ENCODE data around the gene ID4. TPM values are rescaled to one million over a fixed set of nuclear protein-coding genes. Genes with fewer than 3 reads are reported as not detected.

The ID4 gene
- total RNA-seq, 6 donors from 2014 or later, result 16.8 to 84.1 (median 36.2) TPM

DNA sequence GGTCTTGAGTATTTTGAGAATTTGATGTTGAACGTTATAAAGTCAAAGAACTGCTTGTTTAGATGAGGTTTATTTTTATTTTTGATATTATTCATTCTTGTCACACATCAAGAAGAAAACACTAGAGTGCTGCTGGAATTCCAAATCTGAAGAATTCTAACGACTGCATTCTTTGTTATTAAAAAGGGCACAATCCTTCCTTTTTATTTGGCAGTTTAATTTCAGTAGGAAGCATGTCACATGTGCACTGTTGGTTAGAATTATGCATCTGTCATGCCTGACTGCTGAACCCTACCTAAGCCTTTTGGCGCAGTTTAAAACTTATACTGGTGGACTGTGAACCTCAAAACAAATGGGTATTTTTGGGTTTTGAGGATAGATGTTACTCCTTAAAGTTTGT lies 4.0 kb downstream of the ID4 start:
- DNase-seq (no peak), ATAC-seq (ENCODE audit: low FRiP score in 2 of 2) (no peak)
- H3K4me1 ChIP-seq, result peaks cover 0 to 13% (median 3%) of the 10 kb centered on the region in 4 donors
- peaks cover 0 to 21% (median 4%) of the 10 kb centered on the region in 4 donors for H3K27me3 ChIP-seq
- H3K36me3 ChIP-seq, result no peaks in the 10 kb centered on the region
- WGBS, 2 donors, result 52 to 53% methylated on average over 3 of the region's 3 CpGs
- H3K27ac ChIP-seq, result peak overlapping the region in 1 of 4 donors; percentile 22
- H3K4me3 ChIP-seq, result no peak overlapping the region
- no peak for TF ChIP-seq EP300 (IDR thresholded peaks at IDR 0.05)
- TF ChIP-seq POLR2AphosphoS5 (IDR thresholded peaks at IDR 0.05), result no peak
- TF ChIP-seq POLR2A (IDR thresholded peaks at IDR 0.05), result no peak
- TF ChIP-seq, protein P1, sequence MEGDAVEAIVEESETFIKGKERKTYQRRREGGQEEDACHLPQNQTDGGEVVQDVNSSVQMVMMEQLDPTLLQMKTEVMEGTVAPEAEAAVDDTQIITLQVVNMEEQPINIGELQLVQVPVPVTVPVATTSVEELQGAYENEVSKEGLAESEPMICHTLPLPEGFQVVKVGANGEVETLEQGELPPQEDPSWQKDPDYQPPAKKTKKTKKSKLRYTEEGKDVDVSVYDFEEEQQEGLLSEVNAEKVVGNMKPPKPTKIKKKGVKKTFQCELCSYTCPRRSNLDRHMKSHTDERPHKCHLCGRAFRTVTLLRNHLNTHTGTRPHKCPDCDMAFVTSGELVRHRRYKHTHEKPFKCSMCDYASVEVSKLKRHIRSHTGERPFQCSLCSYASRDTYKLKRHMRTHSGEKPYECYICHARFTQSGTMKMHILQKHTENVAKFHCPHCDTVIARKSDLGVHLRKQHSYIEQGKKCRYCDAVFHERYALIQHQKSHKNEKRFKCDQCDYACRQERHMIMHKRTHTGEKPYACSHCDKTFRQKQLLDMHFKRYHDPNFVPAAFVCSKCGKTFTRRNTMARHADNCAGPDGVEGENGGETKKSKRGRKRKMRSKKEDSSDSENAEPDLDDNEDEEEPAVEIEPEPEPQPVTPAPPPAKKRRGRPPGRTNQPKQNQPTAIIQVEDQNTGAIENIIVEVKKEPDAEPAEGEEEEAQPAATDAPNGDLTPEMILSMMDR (IDR thresholded peaks at IDR 0.05), result no peak
- H3K9me3 ChIP-seq, result no peaks in the 10 kb centered on the region

DNA sequence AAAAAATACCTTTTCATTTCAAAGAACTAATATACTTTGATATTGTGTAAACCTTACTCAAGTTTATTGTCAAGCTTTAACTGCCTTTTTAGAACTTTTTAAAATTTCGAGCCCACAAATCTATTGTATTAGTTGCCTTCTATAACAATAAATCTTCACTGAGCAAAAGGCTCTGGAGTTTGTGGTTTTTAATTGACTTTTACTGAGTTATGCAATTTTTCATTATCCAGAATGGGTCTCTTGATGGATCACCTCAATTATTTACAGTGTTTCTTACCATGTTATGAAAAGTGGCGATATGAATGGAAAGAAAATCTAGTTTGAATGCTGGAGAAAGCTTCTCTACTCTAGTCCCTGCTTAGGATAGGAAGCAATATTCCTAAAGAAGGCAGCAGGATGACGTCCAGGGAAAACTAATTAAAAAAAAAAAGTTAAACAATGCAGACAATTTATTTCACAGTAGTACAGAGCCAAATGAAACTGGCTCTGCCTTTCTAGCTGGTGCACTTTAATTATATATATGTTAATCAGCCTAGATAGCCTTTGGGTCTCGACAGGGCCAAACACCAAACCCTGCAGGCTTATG lies 5.0 kb downstream of the ID4 start:
- Histone ChIP-seq H3K36me3 (no peaks in the 10 kb centered on the region), H3K9me3 (no peaks in the 10 kb centered on the region), H3K27ac (no peak overlapping the region), H3K4me3 (no peak overlapping the region), H3K4me1 (peaks cover 0 to 13% (median 3%) of the 10 kb centered on the region in 4 donors), H3K27me3 (peaks cover 0 to 17% (median 4%) of the 10 kb centered on the region in 4 donors)
- WGBS, 2 donors, result 37 to 39% methylated on average over 4 of the region's 4 CpGs
- ATAC-seq (ENCODE audit: low FRiP score in 2 of 2) (no peak), DNase-seq (no peak)
- TF ChIP-seq POLR2AphosphoS5 (IDR thresholded peaks at IDR 0.05) (no peak), POLR2A (IDR thresholded peaks at IDR 0.05) (no peak), EP300 (IDR thresholded peaks at IDR 0.05) (no peak)
- TF ChIP-seq, protein P1 (IDR thresholded peaks at IDR 0.05), result no peak

DNA sequence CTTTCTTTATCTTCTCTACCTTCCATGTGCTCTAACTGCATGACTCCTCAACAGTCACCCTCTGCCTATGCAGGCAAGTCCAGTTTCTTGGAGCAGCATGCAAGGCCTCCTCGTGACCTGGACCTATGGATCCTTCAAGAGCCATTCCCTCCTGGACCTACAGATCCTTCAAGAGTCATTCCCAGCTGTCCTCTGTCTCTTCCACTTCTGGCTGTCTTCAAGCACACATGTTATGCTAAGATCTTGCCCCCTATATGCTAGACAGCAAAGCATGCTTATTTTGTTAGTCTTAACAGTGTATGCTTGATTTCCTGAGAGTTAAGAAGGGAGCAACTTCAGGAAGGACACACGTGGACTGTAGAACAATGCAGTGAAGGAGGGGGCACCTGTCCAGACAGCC lies 7.5 kb downstream of the ID4 start:
- H3K27ac ChIP-seq, result no peak overlapping the region

DNA sequence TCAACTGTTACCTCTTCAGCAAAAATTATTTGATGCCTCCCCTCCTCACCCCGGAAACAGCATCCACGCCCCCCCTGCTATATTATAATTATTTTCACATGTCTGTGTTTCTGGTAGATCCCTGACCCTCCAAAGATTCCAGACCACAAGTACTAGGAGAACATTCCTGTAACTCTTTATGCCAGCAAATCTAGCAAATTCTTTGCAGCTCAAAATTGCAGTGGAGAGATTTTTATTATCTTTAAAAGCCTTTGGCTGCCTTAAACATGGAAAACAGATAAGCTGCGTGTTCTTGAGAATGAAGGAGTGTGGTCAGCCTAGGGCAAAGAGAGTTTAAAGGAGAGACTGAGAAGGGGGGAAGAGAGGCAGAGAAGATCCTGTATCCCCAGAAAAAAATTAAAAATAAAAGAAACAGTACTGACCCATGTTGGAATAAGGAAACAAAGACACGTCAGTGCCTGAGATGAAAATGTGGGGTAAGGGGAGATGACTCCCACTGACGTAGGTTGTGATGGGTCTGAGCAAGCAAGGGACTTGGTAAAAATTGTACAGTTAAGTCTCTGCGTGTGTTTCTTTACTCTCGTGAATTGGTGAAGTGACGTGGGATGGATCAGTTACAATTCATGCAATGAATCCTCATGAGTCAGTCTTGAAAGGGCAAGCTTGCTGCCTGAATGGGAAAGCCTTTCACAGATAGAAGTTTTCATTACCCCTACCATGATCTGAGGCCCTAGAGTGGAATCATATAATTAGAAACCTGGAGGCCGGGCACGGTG lies 8.3 kb downstream of the ID4 start:
- TF ChIP-seq, protein P1 (IDR thresholded peaks at IDR 0.05), result no peak
- H3K27me3 ChIP-seq, result no peaks in the 10 kb centered on the region
- H3K4me1 ChIP-seq, result peaks cover 0 to 3% (median 0%) of the 10 kb centered on the region in 4 donors
- peak overlapping the region in 1 of 4 donors; percentile 15 for H3K27ac ChIP-seq
- H3K9me3 ChIP-seq, result no peaks in the 10 kb centered on the region
- no peak overlapping the region for H3K4me3 ChIP-seq
- H3K36me3 ChIP-seq, result no peaks in the 10 kb centered on the region
- DNase-seq, result no peak
- WGBS, 2 donors, result 81 to 85% methylated on average over 10 of the region's 10 CpGs
- no peak for ATAC-seq (ENCODE audit: low FRiP score in 2 of 2)

More for the DNA sequence above, 7.5 kb downstream of the ID4 start:
- TF ChIP-seq POLR2AphosphoS5 (IDR thresholded peaks at IDR 0.05) (no peak), POLR2A (IDR thresholded peaks at IDR 0.05) (no peak), EP300 (IDR thresholded peaks at IDR 0.05) (no peak)
- TF ChIP-seq, protein P1 (IDR thresholded peaks at IDR 0.05), result no peak
- no peak for DNase-seq
- Histone ChIP-seq H3K9me3 (no peaks in the 10 kb centered on the region), H3K4me1 (peaks cover 0 to 3% (median 0%) of the 10 kb centered on the region in 4 donors), H3K36me3 (no peaks in the 10 kb centered on the region), H3K27me3 (no peaks in the 10 kb centered on the region), H3K4me3 (no peak overlapping the region)
- ATAC-seq (ENCODE audit: low FRiP score in 2 of 2), result no peak
- WGBS, 2 donors, result 60 to 71% methylated on average over 2 of the region's 2 CpGs
